Choroid plexus epithelial cell (primary cell): Measurements from ENCODE around the gene PLEKHM2.

ENCODE experiments used
- DNase-seq: peaks from one replicate; pipeline ENCODE4 v3.0.0-alpha.2; 2010; ENCODE audit warnings: low read depth
- H3K4me3 ChIP-seq: 2 replicates; pipeline ENCODE4 v1.5.1; 2011; ENCODE audit warnings: low read depth, mild to moderate bottlenecking, control low read depth, low read length, moderate library complexity
- CTCF ChIP-seq: conservative IDR thresholded peaks from 2 replicates; pipeline ENCODE4 v1.5.1; 2011; ENCODE audit warnings: low read depth, mild to moderate bottlenecking, control low read depth, inconsistent platforms, low read length, moderate library complexity

PLEKHM2 gene

GRCh38 chr1:15701784-15702183 lies 17.7 kb downstream of the PLEKHM2 start:
- DNase-seq, result no peak
- TF ChIP-seq CTCF, result no peak
- H3K4me3 ChIP-seq, result no peak overlapping the region

- peak; percentile 45 for TF ChIP-seq CTCF
- no peak overlapping the region for H3K4me3 ChIP-seq
These were observed 18.8 kb downstream of the PLEKHM2 start for GRCh38 chr1:15702722-15703550.

GRCh38 chr1:15703562-15703961 lies 19.4 kb downstream of the PLEKHM2 start:
- no peak for TF ChIP-seq CTCF
- no peak overlapping the region for H3K4me3 ChIP-seq
- DNase-seq, result peak; percentile 80

More at GRCh38 chr1:15702722-15703550, 18.8 kb downstream of the PLEKHM2 start:
- DNase-seq, result no peak

- H3K4me3 ChIP-seq, result no peak overlapping the region
- no peak for DNase-seq
- TF ChIP-seq CTCF, result no peak
These were observed 20.5 kb downstream of the PLEKHM2 start for GRCh38 chr1:15704526-15705183.

- H3K4me3 ChIP-seq, result no peak overlapping the region
- TF ChIP-seq CTCF, result no peak
These were observed 21.1 kb downstream of the PLEKHM2 start for GRCh38 chr1:15705184-15705566.

GRCh38 chr1:15706751-15707150 lies 22.6 kb downstream of the PLEKHM2 start:
- DNase-seq, result no peak
- no peak overlapping the region for H3K4me3 ChIP-seq
- no peak for TF ChIP-seq CTCF

More at GRCh38 chr1:15705184-15705566, 21.1 kb downstream of the PLEKHM2 start:
- DNase-seq, result no peak
